ENCODE data around the gene COX8C.

The COX8C gene, protein sequence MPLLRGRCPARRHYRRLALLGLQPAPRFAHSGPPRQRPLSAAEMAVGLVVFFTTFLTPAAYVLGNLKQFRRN

GRCh38 chr14:93346926-93347721 lies at the start of gene COX8C:
COX8C (plus strand) TSS chr14:93347182; CDS start chr14:93347269, 87 bp downstream.
- TF ChIP-seq, protein P1, sequence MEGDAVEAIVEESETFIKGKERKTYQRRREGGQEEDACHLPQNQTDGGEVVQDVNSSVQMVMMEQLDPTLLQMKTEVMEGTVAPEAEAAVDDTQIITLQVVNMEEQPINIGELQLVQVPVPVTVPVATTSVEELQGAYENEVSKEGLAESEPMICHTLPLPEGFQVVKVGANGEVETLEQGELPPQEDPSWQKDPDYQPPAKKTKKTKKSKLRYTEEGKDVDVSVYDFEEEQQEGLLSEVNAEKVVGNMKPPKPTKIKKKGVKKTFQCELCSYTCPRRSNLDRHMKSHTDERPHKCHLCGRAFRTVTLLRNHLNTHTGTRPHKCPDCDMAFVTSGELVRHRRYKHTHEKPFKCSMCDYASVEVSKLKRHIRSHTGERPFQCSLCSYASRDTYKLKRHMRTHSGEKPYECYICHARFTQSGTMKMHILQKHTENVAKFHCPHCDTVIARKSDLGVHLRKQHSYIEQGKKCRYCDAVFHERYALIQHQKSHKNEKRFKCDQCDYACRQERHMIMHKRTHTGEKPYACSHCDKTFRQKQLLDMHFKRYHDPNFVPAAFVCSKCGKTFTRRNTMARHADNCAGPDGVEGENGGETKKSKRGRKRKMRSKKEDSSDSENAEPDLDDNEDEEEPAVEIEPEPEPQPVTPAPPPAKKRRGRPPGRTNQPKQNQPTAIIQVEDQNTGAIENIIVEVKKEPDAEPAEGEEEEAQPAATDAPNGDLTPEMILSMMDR (IDR thresholded peaks at IDR 0.05; ENCODE audit: control insufficient read depth, insufficient read depth, low read depth, low read length, missing control alignments): no peak
- no peak within 1 kb of the TSS for H3K4me3 ChIP-seq (ENCODE audit: control insufficient read depth, low read depth, low read length)
- DNase-seq (ENCODE audit: low read depth): no peak

DNA sequence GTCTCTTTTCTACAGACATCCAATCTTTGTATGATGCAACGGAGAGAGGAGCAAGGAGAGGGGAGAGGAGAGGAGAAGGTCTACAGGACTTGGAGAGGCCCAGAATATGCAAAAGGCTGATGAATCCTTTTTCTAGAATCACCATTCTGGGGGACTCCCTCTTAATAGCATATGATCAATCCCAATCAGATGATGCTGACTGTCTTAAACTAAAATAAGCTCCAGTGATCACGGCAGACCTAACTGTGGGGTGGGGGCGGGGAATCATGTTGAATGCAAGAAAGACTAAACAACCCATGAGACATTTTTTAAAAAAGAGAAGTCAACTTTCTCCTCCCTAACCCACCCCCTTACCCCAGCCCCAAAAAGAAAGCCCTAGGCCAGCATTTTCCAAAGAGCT lies 47.6 kb upstream of the COX8C start:
- DNase-seq (ENCODE audit: low read depth): no peak
- no peak overlapping the region for H3K4me3 ChIP-seq (ENCODE audit: control insufficient read depth, low read depth, low read length)
- TF ChIP-seq, protein P1 (IDR thresholded peaks at IDR 0.05; ENCODE audit: control insufficient read depth, insufficient read depth, low read depth, low read length, missing control alignments): no peak

GRCh38 chr14:93299866-93300265 lies 47.1 kb upstream of the COX8C start:
- no peak overlapping the region for H3K4me3 ChIP-seq (ENCODE audit: control insufficient read depth, low read depth, low read length)
- TF ChIP-seq, protein P1 (IDR thresholded peaks at IDR 0.05; ENCODE audit: control insufficient read depth, insufficient read depth, low read depth, low read length, missing control alignments): no peak
- DNase-seq (ENCODE audit: low read depth): no peak

DNA sequence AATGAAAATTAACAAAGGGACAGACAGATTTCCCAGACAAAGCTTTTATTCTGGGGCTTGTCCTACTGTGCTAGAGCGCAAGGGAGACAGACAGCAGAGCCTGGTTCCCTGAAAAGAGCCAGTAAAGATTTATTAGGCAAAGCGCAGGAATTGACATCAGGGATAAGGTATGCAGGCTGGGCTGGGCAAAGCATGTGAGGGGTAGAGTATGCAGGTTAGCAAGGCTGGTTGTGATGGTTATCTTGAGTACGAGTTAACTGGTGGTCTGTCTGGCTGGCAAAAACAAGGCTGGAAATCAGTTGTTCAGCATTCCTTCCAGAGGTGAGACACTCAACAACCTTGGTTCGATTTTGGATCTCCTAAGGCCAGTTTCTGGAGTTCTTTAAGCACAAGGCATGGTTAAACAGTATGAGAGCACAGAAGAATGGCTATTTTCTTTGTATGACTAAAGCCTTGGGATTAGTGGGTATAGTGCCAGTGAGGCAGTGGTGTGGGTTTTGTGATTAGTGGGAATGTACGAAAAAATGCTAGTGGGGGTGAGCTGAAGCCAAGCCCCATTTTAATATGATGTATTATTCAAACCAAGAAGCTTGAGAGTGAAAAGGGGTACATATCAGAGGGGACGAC lies 45.0 kb upstream of the COX8C start:
- DNase-seq (ENCODE audit: low read depth): no peak
- TF ChIP-seq, protein P1 (IDR thresholded peaks at IDR 0.05; ENCODE audit: control insufficient read depth, insufficient read depth, low read depth, low read length, missing control alignments): no peak
- no peak overlapping the region for H3K4me3 ChIP-seq (ENCODE audit: control insufficient read depth, low read depth, low read length)

DNA sequence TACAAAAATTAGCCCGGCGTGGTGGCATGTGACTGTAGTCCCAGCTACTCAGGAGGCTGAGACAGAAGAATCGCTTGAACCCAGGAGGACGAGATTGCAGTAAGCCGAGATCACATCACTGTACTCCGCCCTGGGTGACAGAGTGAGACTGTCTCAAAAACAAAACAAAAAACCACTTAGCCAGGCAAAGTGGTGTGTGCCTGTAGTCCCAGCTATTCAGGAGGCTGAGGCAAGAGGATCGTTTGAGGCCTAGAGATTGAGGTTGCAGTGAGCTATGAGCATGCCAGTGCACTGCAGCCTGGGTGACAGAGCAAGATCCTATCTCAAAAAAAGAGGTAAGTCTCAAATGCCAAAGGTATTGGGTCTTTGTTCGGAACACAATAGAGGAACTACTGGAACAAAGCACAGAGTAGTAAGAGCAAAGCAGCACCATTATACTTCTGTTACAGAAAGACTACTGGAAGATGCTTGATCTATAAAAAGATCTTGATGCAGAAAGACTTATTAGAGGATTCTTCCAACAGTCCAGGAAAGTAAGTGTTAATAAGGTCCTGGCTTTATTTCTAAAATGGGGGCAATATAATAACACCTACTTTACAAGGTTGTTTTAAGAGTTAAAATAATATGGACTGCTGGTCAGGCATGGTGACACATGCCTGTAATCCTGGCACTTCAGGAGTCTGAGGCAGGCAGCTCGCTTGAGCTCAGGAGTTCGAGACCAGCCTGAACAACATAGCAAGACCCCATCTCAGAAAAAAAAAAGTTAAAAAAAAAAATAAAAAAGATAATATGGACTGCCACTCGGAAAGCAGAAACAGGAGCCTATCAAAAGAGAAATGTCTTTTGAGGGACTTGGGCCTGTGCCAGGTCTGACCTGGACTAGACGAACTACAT lies 44.0 kb upstream of the COX8C start:
- DNase-seq (ENCODE audit: low read depth): no peak
- no peak overlapping the region for H3K4me3 ChIP-seq (ENCODE audit: control insufficient read depth, low read depth, low read length)
- TF ChIP-seq, protein P1 (IDR thresholded peaks at IDR 0.05; ENCODE audit: control insufficient read depth, insufficient read depth, low read depth, low read length, missing control alignments): no peak

DNA sequence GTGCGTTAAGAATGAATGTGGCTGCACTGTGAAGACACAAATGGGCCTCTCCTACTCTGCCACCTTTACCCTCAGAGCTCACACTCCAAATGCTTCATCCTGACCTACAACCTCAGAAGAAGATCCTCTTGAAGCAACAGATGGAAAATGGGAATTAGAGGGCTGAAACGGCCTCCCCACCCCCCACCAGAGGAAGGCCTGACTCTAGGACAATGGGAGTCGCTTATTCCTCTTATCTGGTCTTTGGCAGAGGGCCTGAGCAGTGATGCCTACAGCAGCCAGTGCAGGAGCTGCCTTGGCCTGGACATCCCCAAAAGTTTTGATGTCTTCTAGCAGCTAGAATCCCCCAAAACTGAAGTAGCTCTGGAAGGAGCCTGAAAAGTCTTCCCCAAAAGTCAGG lies 43.3 kb upstream of the COX8C start:
- TF ChIP-seq, protein P1 (IDR thresholded peaks at IDR 0.05; ENCODE audit: control insufficient read depth, insufficient read depth, low read depth, low read length, missing control alignments): no peak
- no peak overlapping the region for H3K4me3 ChIP-seq (ENCODE audit: control insufficient read depth, low read depth, low read length)
- DNase-seq (ENCODE audit: low read depth): no peak
